Measurements from ENCODE around the gene FILIP1L. TPM values are rescaled to one million over a fixed set of nuclear protein-coding genes. Genes with fewer than 3 reads are reported as not detected.

Gene FILIP1L
- total and polyA plus RNA-seq, 2 of the 8 experiments (the other 6 are each of a cell fraction or from before 2014, with no cell fraction given) = 0.06 to 0.09 TPM

GRCh38 chr3:99883138-99883461 is 231.2 kb downstream of the FILIP1L start:
- Histone ChIP-seq H2BK5ac (ENCODE audit: low read depth, low read length) (no peak overlapping the region), H3K9me3 (ENCODE audit: insufficient read depth in 2 of 2, low read depth in 1 of 2, low read length in 1 of 2) (no peaks in the 10 kb centered on the region), H4K20me1 (replicated peaks in 1 of 2; ENCODE audit: control insufficient read depth in 1 of 2, insufficient read depth in 2 of 2, low read length in 2 of 2) (peaks cover 3 to 4% of the 10 kb centered on the region in 2 experiments), H3K79me2 (ENCODE audit: control insufficient read depth in 1 of 2, insufficient read depth in 2 of 2, low read length in 2 of 2) (no peaks in the 10 kb centered on the region), H3K36me3 (ENCODE audit: control insufficient read depth in 2 of 4, insufficient read depth in 4 of 4, low read length in 3 of 4) (no peaks in the 10 kb centered on the region), H3K4ac (replicated peaks; ENCODE audit: insufficient read length, low read depth, low read length) (no peak overlapping the region), H4K91ac (replicated peaks; ENCODE audit: insufficient read length, low read length) (no peak overlapping the region), H3K18ac (ENCODE audit: extremely low read depth, low read length) (no peak overlapping the region), H3K79me1 (ENCODE audit: low read depth, low read length) (no peaks in the 10 kb centered on the region; the same call in 1 of the 2 replicates), H3K23me2 (ENCODE audit: low read depth, low read length) (no peaks in the 10 kb centered on the region), H2AK5ac (ENCODE audit: low read depth, low read length) (no peak overlapping the region), H2BK120ac (replicated peaks; ENCODE audit: low read depth, low read length) (no peak overlapping the region), H2AFZ (ENCODE audit: low read length) (no peak overlapping the region), H3K9ac (replicated peaks in 1 of 4; ENCODE audit: extremely low read depth in 1 of 4, low read depth in 3 of 4, low read length in 3 of 4) (no peak overlapping the region), H3K4me3 (ENCODE audit: extremely low read depth in 1 of 4, insufficient read depth in 2 of 4, low read depth in 3 of 4, low read length in 4 of 4) (no peak overlapping the region), H3K27ac (ENCODE audit: low read depth, low read length) (no peak overlapping the region), H2BK15ac (ENCODE audit: low read length) (no peak overlapping the region), H2BK20ac (ENCODE audit: low read length) (no peak overlapping the region), H3K14ac (ENCODE audit: insufficient read length) (no peak overlapping the region), H4K8ac (ENCODE audit: extremely low read depth, insufficient read depth, low read length) (no peak overlapping the region), H3K4me1 (replicated peaks in 1 of 4; ENCODE audit: control insufficient read depth in 3 of 4, insufficient read depth in 4 of 4, low read length in 3 of 4) (no peaks in the 10 kb centered on the region), H3K4me2 (ENCODE audit: insufficient read depth in 1 of 2, low read depth in 2 of 2, low read length in 2 of 2) (no peak overlapping the region), H3K23ac (ENCODE audit: insufficient read length) (no peak overlapping the region), H3K56ac (replicated peaks; ENCODE audit: insufficient read length, low read depth, low read length) (no peak overlapping the region), H4K5ac (ENCODE audit: insufficient read length, low read depth, low read length) (no peak overlapping the region), H3K27me3 (replicated peaks in 1 of 4; ENCODE audit: control insufficient read depth in 3 of 4, extremely low read depth in 1 of 4, insufficient read depth in 3 of 4, low read length in 3 of 4) (peaks cover 2 to 19% (median 7%) of the 10 kb centered on the region in 4 experiments), H2BK12ac (ENCODE audit: low read depth, low read length) (no peak overlapping the region)
- WGBS, 2 experiments (ENCODE audit: extremely low coverage in 1 of 2, insufficient coverage in 1 of 2, insufficient read length in 1 of 2, insufficient replicate concordance in 2 of 2, low coverage in 1 of 2, low lambda C conversion rate in 2 of 2, missing lambda C conversion rate in 1 of 2) = 93% methylated on average over 2 of the region's 2 CpGs; no CpG with 5 or more reads in 1 of the 2 experiments
- ChIA-PET POLR2A (ENCODE audit: partially characterized antibody) (no interaction called here), CTCF (ENCODE audit: partially characterized antibody) (interaction anchor here (0.6 kb wide), 1 partner anchor 51 kb away, joined by 3 read pairs; no protein-coding TSS in a partner anchor)
- TF ChIP-seq SAP30 (IDR thresholded peaks at IDR 0.05; ENCODE audit: insufficient read depth, insufficient replicate concordance, low read length) (no peak), YY1 (IDR thresholded peaks at IDR 0.05; ENCODE audit: low read depth, low read length) (no peak)
- FAIRE-seq = no peak
- DNase-seq (ENCODE audit: low read depth in 1 of 2, low spot score in 2 of 2) = no peak

Measured in H1 (cell line).